MM.1S (cell line): ENCODE data around the gene DTX4.

Experiments used
- DNase-seq: peaks from one replicate; pipeline ENCODE4 v3.0.0-alpha.2; 2015
- H2AFZ ChIP-seq: fragments of 300-600 bp; sonication (generic); 2 replicates; pipeline ENCODE4 v1.6.0; 2016; ENCODE audit warnings: antibody characterized with exemption, low read length
- H3F3A ChIP-seq: fragments of 300-600 bp; sonication (generic); 2 replicates; pipeline ENCODE4 v1.6.1; 2016; ENCODE audit warnings: mild to moderate bottlenecking, antibody characterized with exemption, low read length, moderate library complexity, mixed read lengths; ENCODE audit not compliant: insufficient read depth
- H3K27ac ChIP-seq: fragments of 300-600 bp; sonication (generic); 2 replicates; pipeline ENCODE4 v1.5.1; 2016; ENCODE audit warnings: mild to moderate bottlenecking, low read length
- H3K27me3 ChIP-seq: fragments of 300-600 bp; sonication (generic); replicated peaks from 2 replicates; pipeline ENCODE4 v1.6.0; 2016; ENCODE audit warnings: low read length; ENCODE audit not compliant: insufficient read depth
- H3K36me3 ChIP-seq: fragments of 300-600 bp; sonication (generic); replicated peaks from 2 replicates; pipeline ENCODE4 v1.6.1; 2016; ENCODE audit warnings: mild to moderate bottlenecking, low read length, mixed read lengths; ENCODE audit not compliant: insufficient read depth
- H3K4me1 ChIP-seq: fragments of 300-600 bp; sonication (generic); 2 replicates; pipeline ENCODE4 v1.6.1; 2016; ENCODE audit warnings: low read length, mixed read lengths
- H3K4me2 ChIP-seq: fragments of 300-600 bp; sonication (generic); 2 replicates; pipeline ENCODE4 v1.6.0; 2016; ENCODE audit warnings: low read depth, low read length
- H3K4me3 ChIP-seq: fragments of 300-600 bp; sonication (generic); 2 replicates; pipeline ENCODE4 v1.5.1; 2016; ENCODE audit warnings: low read length, mixed read lengths
- H3K79me2 ChIP-seq: fragments of 300-600 bp; sonication (generic); 2 replicates; pipeline ENCODE4 v1.6.1; 2016; ENCODE audit warnings: mixed run types, low read length, mixed read lengths
- H3K9ac ChIP-seq: fragments of 300-600 bp; sonication (generic); 2 replicates; pipeline ENCODE4 v1.6.1; 2016; ENCODE audit warnings: low read length, mixed read lengths
- H3K9me2 ChIP-seq: fragments of 300-600 bp; sonication (generic); replicated peaks from 2 replicates; pipeline ENCODE4 v1.6.1; 2016; ENCODE audit warnings: mild to moderate bottlenecking, low read length, mixed read lengths; ENCODE audit not compliant: insufficient read depth
- H3K9me3 ChIP-seq: fragments of 300-600 bp; sonication (generic); replicated peaks from 2 replicates; pipeline ENCODE4 v1.6.1; 2016; ENCODE audit warnings: mild to moderate bottlenecking, low read length, mixed read lengths; ENCODE audit not compliant: insufficient read depth
- H4K20me1 ChIP-seq: fragments of 300-600 bp; sonication (generic); 2 replicates; pipeline ENCODE4 v1.6.1; 2016; ENCODE audit warnings: mild to moderate bottlenecking, low read length, moderate library complexity, mixed read lengths; ENCODE audit not compliant: insufficient read depth
- CTCF ChIP-seq: fragments of 300-600 bp; sonication (generic); IDR thresholded peaks from 2 replicates; pipeline ENCODE4 v1.5.1; 2016; ENCODE audit warnings: antibody characterized with exemption, low read length, mixed read lengths
- EZH2 ChIP-seq: fragments of 300-600 bp; sonication (generic); optimal IDR thresholded peaks from 2 replicates; pipeline ENCODE3; 2017; ENCODE audit warnings: low read depth, mild to moderate bottlenecking, antibody characterized with exemption, low read length, mixed read lengths
- EZH2phosphoT487 ChIP-seq: fragments of 300-600 bp; sonication (generic); IDR thresholded peaks from 2 replicates; pipeline ENCODE4 v1.6.1; 2018; ENCODE audit warnings: antibody characterized with exemption, low read length

DTX4 gene

GRCh38 chr11:59204746-59205145 lies 32.8 kb downstream of the DTX4 start:
- Histone ChIP-seq H3K27me3 (no peaks in the 10 kb centered on the region), H3K4me3 (no peak overlapping the region), H3K79me2 (no peaks in the 10 kb centered on the region), H3K4me2 (no peak overlapping the region), H3K9me3 (no peaks in the 10 kb centered on the region), H3K4me1 (peaks cover 11% of the 10 kb centered on the region), H3K9ac (no peak overlapping the region), H3F3A (no peaks in the 10 kb centered on the region), H3K27ac (no peak overlapping the region), H4K20me1 (no peaks in the 10 kb centered on the region), H3K36me3 (no peaks in the 10 kb centered on the region), H2AFZ (no peak overlapping the region), H3K9me2 (no peaks in the 10 kb centered on the region)
- TF ChIP-seq CTCF (no peak), EZH2 (no peak), EZH2phosphoT487 (no peak)
- no peak for DNase-seq

GRCh38 chr11:59205648-59206047 lies 33.7 kb downstream of the DTX4 start:
- Histone ChIP-seq H2AFZ (no peak overlapping the region), H3K4me1 (peaks cover 5% of the 10 kb centered on the region; the same call in 1 of the 2 replicates), H4K20me1 (no peaks in the 10 kb centered on the region), H3K79me2 (no peaks in the 10 kb centered on the region), H3K4me2 (no peak overlapping the region), H3K4me3 (no peak overlapping the region), H3K9me2 (no peaks in the 10 kb centered on the region), H3K9me3 (no peaks in the 10 kb centered on the region), H3K36me3 (no peaks in the 10 kb centered on the region), H3F3A (no peaks in the 10 kb centered on the region), H3K27me3 (no peaks in the 10 kb centered on the region), H3K27ac (no peak overlapping the region), H3K9ac (no peak overlapping the region)
- no peak for DNase-seq
- TF ChIP-seq CTCF (no peak), EZH2phosphoT487 (no peak), EZH2 (no peak)

- no peaks in the 10 kb centered on the region for H4K20me1 ChIP-seq
- H2AFZ ChIP-seq = no peak overlapping the region
- TF ChIP-seq EZH2 (no peak), EZH2phosphoT487 (no peak), CTCF (peak; percentile 72)
- no peak overlapping the region for H3K9ac ChIP-seq
- no peaks in the 10 kb centered on the region for H3K79me2 ChIP-seq
- H3K27me3 ChIP-seq = no peaks in the 10 kb centered on the region
- H3F3A ChIP-seq = no peaks in the 10 kb centered on the region
- no peaks in the 10 kb centered on the region for H3K9me2 ChIP-seq
- H3K27ac ChIP-seq = no peak overlapping the region
- H3K36me3 ChIP-seq = no peaks in the 10 kb centered on the region
- no peak overlapping the region for H3K4me3 ChIP-seq
- peak; percentile 34 for DNase-seq
- H3K4me2 ChIP-seq = no peak overlapping the region
- no peaks in the 10 kb centered on the region for H3K9me3 ChIP-seq
- H3K4me1 ChIP-seq = peaks cover 5% of the 10 kb centered on the region; the same call in 1 of the 2 replicates
These were observed 34.7 kb downstream of the DTX4 start for GRCh38 chr11:59206635-59207034.
